Activated effector memory CD4-positive, alpha-beta T cell treated with Interleukin-2 at 50 U/mL for 16 hours (primary cell): ENCODE measurements around the gene PITRM1.

Experiments used
- DNase-seq: peaks from one replicate; pipeline ENCODE4 v3.0.0-alpha.2; 2020

The PITRM1 gene

GRCh38 chr10:3099291-3100092 is 73.1 kb downstream of the PITRM1 start:
- no peak for DNase-seq

GRCh38 chr10:3098689-3099088 is 73.9 kb downstream of the PITRM1 start:
- no peak for DNase-seq

GRCh38 chr10:3097160-3097559 is 75.4 kb downstream of the PITRM1 start:
- DNase-seq = no peak

DNA sequence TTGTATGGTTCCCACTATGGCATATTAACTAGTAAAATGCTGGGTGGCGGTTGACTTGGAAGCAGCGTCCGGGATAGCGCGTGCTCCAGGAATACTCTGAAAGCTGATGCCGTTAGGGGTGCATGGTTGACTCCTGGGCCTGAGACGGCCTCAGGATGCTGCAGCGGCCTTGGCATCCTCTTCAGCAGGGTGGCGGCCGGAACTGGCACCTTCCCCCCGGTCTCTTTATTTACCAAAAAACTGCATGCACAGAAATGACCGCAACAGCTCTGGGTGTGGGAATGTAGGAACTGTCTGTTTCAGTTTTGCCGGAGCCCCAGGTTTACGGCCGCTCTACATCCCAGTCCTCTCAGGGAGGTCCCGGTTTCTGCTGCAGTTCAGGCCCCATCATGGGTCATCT is 76.4 kb downstream of the PITRM1 start:
- DNase-seq = no peak

- DNase-seq = peak; percentile 17
These were observed 77.0 kb downstream of the PITRM1 start for GRCh38 chr10:3095373-3096139.

DNA sequence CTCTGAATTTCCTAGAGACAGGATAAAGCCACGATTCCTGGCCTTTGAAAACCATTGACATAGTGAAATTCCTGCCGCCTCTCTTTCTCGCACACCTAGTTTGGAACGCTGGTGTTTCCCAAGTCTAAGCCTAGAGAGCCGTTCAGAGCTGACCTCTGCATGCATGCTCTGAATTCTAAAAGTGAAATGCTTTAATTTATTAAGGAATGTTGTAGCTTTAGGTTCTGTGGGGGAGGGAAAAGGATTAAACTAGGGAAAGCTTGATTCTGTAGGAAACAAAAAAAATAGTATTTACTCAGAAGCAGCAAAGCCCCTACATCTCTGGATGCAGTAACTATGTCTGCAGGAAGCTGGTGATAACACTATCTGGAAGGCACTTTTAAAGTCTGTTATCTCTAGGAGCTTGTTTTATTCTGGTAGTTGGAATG is 78.0 kb downstream of the PITRM1 start:
- no peak for DNase-seq

GRCh38 chr10:3093996-3094395 is 78.6 kb downstream of the PITRM1 start:
- no peak for DNase-seq

- DNase-seq = no peak
These were observed 80.7 kb downstream of the PITRM1 start for GRCh38 chr10:3091921-3092320.

GRCh38 chr10:3090914-3091787 is 81.4 kb downstream of the PITRM1 start:
- DNase-seq = no peak

DNA sequence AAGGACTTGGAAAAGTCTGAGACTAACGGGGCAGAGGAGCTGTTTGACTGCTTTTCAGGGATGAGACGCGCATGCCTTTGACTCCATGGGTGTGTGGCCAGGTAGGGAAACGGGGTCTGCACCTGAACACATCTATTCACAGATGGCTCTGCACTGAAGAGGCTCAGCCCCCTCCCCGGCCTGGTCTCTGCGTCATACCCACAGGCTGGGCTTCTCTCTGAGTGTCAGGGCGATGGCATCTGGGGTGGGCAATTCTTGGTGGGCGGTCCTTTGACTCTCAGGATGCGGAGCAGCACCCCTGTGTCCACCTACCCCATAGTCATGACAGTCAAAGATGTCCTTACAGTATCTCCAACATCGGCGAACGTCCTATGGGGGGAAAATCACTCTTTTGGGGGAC is 82.2 kb downstream of the PITRM1 start:
- DNase-seq = no peak
